HEK293T (cell line): ENCODE data around the gene CTSH.
"Not testable (repeated sequence)": the region's sequence is repeated elsewhere in the genome, so short reads cannot be mapped to it uniquely, and the experiment has no call there.

Experiments used
- CTCF ChIA-PET: fragments of 350-600 bp; formaldehyde crosslinking; extraction: SDS; loops from one replicate; lab custom pipeline; 2021; ENCODE audit warnings: antibody characterized with exemption, inconsistent platforms; lab: Yijun Ruan, JAX
- POLR2A ChIA-PET: fragments of 350-600 bp; formaldehyde crosslinking; extraction: SDS; loops from one replicate; lab custom pipeline; 2020; ENCODE audit warnings: antibody characterized with exemption, inconsistent platforms; lab: Yijun Ruan, JAX
- DNase-seq: peaks from one replicate; pipeline ENCODE4 v3.0.0; 2012; ENCODE audit warnings: mixed read lengths; ENCODE audit errors: extremely low spot score
- ARNT ChIP-seq: fragments of 450-650 bp; IDR thresholded peaks from 2 replicates; pipeline ENCODE4 v1.6.1; 2017; ENCODE audit warnings: mild to moderate bottlenecking
- BHLHE40 ChIP-seq: fragments of 450-650 bp; IDR thresholded peaks from 2 replicates; pipeline ENCODE4 v1.6.1; 2016; ENCODE audit warnings: mild to moderate bottlenecking, moderate library complexity, borderline replicate concordance
- CTBP1 ChIP-seq: fragments of 450-650 bp; IDR thresholded peaks from 2 replicates; pipeline ENCODE4 v1.6.1; 2016; ENCODE audit warnings: borderline replicate concordance
- ELF4 ChIP-seq: fragments of 450-650 bp; IDR thresholded peaks from 2 replicates; pipeline ENCODE4 v1.6.1; 2017; ENCODE audit warnings: antibody characterized with exemption
- FOXA1 ChIP-seq: fragments of 450-650 bp; IDR thresholded peaks from 2 replicates; pipeline ENCODE4 v1.6.1; 2016; ENCODE audit warnings: mild to moderate bottlenecking
- FOXK2 ChIP-seq: fragments of 450-650 bp; IDR thresholded peaks from 2 replicates; pipeline ENCODE4 v1.6.1; 2016; ENCODE audit warnings: mild to moderate bottlenecking
- FOXM1 ChIP-seq: fragments of 450-650 bp; IDR thresholded peaks from 2 replicates; pipeline ENCODE4 v1.6.1; 2017; ENCODE audit warnings: mild to moderate bottlenecking, borderline replicate concordance
- HDGF ChIP-seq: fragments of 450-650 bp; IDR thresholded peaks from 2 replicates; pipeline ENCODE4 v1.6.1; 2017; ENCODE audit warnings: antibody characterized with exemption, borderline replicate concordance
- L3MBTL2 ChIP-seq: fragments of 450-650 bp; conservative IDR thresholded peaks from 2 replicates; pipeline ENCODE4 v1.6.1; 2016; ENCODE audit warnings: mild to moderate bottlenecking
- LEF1 ChIP-seq: fragments of 450-650 bp; IDR thresholded peaks from 2 replicates; pipeline ENCODE4 v1.6.1; 2017; ENCODE audit warnings: mild to moderate bottlenecking, borderline replicate concordance
- NFRKB ChIP-seq: fragments of 450-650 bp; IDR thresholded peaks from 2 replicates; pipeline ENCODE4 v1.6.1; 2016; ENCODE audit warnings: mild to moderate bottlenecking, moderate library complexity
- PKNOX1 ChIP-seq: fragments of 450-650 bp; IDR thresholded peaks from 2 replicates; pipeline ENCODE4 v1.6.1; 2016
- SP1 ChIP-seq: fragments of 450-650 bp; IDR thresholded peaks from 2 replicates; pipeline ENCODE4 v1.6.1; 2017
- SUZ12 ChIP-seq: fragments of 450-650 bp; IDR thresholded peaks from 2 replicates; pipeline ENCODE4 v1.6.1; 2016; ENCODE audit warnings: mild to moderate bottlenecking
- TARDBP ChIP-seq: fragments of 450-650 bp; IDR thresholded peaks from 2 replicates; pipeline ENCODE4 v1.6.1; 2016
- ZNF384 ChIP-seq: fragments of 450-650 bp; IDR thresholded peaks from 2 replicates; pipeline ENCODE4 v1.6.1; 2016

The CTSH gene

GRCh38 chr15:78930577-78931388 is 14.1 kb downstream of the CTSH start:
- ChIA-PET POLR2A (no interaction called here), CTCF (no interaction called here)
- no peak for TF ChIP-seq SP1
- no peak for TF ChIP-seq FOXM1
- TF ChIP-seq FOXK2 = no peak
- TF ChIP-seq LEF1 = no peak
- TF ChIP-seq ELF4 = no peak
- no peak for DNase-seq

GRCh38 chr15:78929536-78930264 is 15.1 kb downstream of the CTSH start:
- TF ChIP-seq PKNOX1 (no peak), FOXM1 (no peak), SP1 (no peak), FOXA1 (no peak), SUZ12 (no peak), ZNF384 (no peak), CTBP1 (no peak), ARNT (no peak), FOXK2 (no peak), ELF4 (no peak), LEF1 (no peak)
- no peak for DNase-seq
- CTCF ChIA-PET = no interaction called here
- POLR2A ChIA-PET = no interaction called here

GRCh38 chr15:78928616-78929093 is 16.2 kb downstream of the CTSH start:
- TF ChIP-seq NFRKB = no peak
- no peak for TF ChIP-seq ELF4
- TF ChIP-seq BHLHE40 = no peak
- TF ChIP-seq LEF1 = no peak
- TF ChIP-seq PKNOX1 = no peak
- no peak for TF ChIP-seq L3MBTL2
- no peak for TF ChIP-seq FOXM1
- TF ChIP-seq HDGF = no peak
- no peak for TF ChIP-seq SP1
- no peak for TF ChIP-seq FOXK2
- no peak for TF ChIP-seq CTBP1
- no peak for TF ChIP-seq FOXA1
- TF ChIP-seq TARDBP = no peak
- TF ChIP-seq SUZ12 = no peak
- no peak for TF ChIP-seq ARNT
- no peak for TF ChIP-seq ZNF384
- ChIA-PET CTCF (no interaction called here), POLR2A (no interaction called here)
- no peak for DNase-seq

- DNase-seq, CTCF ChIA-PET, POLR2A ChIA-PET: not testable (repeated sequence)
These were observed 16.7 kb downstream of the CTSH start for GRCh38 chr15:78928176-78928575.

- POLR2A ChIA-PET = no interaction called here
- CTCF ChIA-PET = no interaction called here
- DNase-seq = no peak
These were observed 17.6 kb downstream of the CTSH start for GRCh38 chr15:78927077-78927790.

More at GRCh38 chr15:78927077-78927790, 17.6 kb downstream of the CTSH start:
- TF ChIP-seq L3MBTL2 (no peak), HDGF (no peak), SUZ12 (no peak), ELF4 (no peak), BHLHE40 (no peak), LEF1 (no peak), NFRKB (no peak), FOXK2 (no peak), FOXM1 (no peak), PKNOX1 (no peak), ZNF384 (no peak)
